GM19397 (cell line): Measurements from ENCODE around the gene PGP.

Experiments
- ATAC-seq: cut with Tn5 transposase; IDR thresholded peaks from one replicate; pipeline ENCODE4 v1.9.1; 2021; ENCODE audit warnings: mild to moderate bottlenecking, moderate library complexity; ENCODE audit not compliant: unreplicated experiment

PGP gene

DNA sequence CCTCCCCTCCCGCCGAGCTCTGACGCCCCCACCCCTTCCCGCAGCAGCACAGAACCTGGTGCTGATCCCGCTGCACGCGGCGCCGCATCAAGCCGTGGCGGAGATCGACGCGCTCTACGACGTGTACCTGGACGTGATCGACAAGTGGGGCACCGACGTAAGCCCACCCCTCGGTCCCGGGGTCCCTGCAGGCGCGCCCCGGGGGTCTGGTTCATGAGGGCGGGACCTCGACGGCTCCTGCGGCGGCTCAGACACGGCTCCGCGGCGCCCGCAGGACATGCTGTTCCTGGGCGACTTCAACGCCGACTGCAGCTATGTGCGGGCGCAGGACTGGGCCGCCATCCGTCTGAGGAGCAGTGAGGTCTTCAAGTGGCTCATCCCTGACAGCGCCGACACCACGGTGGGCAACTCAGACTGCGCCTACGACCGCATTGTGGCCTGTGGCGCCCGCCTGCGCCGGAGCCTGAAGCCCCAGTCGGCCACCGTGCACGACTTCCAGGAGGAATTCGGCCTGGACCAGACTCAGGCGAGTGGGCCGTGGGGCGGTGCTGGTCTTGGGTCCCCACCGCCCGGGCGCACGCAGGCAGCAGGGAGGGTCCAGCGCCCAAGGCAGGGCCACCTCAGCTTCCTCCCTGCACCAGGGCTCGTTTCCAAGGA is 23.0 kb upstream of the PGP start:
- no peak for ATAC-seq

DNA sequence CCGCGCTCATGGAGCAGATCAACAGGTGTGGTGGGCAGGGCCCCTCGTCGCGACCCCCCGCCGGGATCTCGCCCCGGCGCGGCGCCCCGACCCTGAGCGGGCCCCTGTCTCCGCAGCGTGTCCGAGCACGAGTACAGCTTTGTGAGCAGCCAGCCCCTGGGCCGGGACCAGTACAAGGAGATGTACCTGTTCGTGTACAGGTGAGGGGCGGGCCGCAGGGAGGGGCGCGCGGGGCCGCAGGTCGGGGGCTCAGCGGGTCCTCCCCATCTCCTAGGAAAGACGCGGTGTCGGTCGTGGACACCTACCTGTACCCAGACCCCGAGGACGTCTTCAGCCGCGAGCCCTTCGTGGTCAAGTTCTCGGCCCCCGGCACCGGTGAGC is 22.5 kb upstream of the PGP start:
- no peak for ATAC-seq

DNA sequence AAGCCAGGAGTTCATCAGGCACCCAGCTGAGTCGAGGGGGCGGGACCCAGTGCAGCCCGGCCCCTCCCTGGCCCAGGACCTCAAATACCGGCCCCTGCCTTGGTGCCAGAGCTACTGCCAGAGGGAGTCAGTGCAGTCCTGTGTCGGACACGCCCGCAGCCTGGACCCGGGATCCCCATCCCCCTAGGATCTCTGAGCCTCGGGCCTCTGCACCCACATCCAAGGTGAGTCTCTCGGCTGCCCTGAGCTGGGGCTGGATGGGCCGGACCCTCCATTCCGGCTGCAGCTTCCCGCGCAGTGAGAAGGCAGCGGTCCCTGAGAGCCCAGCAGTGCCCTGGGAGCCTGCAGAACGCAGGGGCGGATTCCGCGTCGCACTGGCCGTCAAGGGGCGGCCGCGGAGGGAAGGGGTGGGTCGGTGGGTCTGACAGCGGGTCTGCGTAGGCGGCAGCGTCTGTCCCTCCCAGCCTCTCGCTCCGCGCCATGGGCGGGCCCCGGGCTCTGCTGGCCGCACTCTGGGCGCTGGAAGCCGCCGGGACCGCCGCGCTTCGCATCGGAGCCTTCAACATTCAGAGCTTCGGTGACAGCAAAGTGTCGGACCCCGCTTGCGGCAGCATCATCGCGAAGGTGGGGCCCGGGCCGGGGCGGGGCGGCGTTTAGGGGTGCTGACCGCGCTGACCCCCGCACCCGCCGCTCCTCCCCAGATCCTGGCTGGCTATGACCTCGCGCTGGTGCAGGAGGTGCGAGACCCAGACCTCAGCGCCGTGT is 21.9 kb upstream of the PGP start, which contains the start of gene DNASE1L2:
Gene DNASE1L2, plus strand, starts transcription at position 108 of the 765 bp plus-strand sequence. Its CDS starts 373 bp downstream, at position 481.
- ATAC-seq, result no peak

- no peak for ATAC-seq
These were observed 21.2 kb upstream of the PGP start for GRCh38 chr16:2235695-2236336.

- ATAC-seq, result no peak
These were observed 20.6 kb upstream of the PGP start for GRCh38 chr16:2235234-2235651.

DNA sequence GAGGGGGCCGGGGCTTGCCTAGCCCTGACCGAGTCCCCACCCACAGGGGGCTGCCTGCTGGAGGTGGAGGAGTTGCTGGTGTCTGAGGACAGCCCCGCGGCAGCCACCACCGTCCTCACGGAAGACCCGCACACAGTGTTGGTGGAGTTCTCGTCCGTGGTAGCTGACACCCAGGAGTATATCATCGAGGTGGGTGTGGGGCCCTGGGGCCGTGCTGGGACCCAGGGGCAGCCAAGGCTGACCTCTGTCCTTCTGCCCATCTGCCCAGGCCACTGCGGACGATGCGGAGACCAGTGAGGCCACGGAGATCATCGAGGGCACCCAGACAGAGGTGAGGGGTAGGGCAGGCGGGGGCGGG is 20.2 kb upstream of the PGP start:
- ATAC-seq, result no peak

- ATAC-seq, result no peak
These were observed 19.5 kb upstream of the PGP start for GRCh38 chr16:2233872-2234812.

GRCh38 chr16:2233046-2233775 is 18.6 kb upstream of the PGP start:
- ATAC-seq, result no peak

- ATAC-seq, result no peak
These were observed 17.7 kb upstream of the PGP start for GRCh38 chr16:2232094-2232990.

GRCh38 chr16:2231016-2231931 is 16.6 kb upstream of the PGP start:
- no peak for ATAC-seq

DNA sequence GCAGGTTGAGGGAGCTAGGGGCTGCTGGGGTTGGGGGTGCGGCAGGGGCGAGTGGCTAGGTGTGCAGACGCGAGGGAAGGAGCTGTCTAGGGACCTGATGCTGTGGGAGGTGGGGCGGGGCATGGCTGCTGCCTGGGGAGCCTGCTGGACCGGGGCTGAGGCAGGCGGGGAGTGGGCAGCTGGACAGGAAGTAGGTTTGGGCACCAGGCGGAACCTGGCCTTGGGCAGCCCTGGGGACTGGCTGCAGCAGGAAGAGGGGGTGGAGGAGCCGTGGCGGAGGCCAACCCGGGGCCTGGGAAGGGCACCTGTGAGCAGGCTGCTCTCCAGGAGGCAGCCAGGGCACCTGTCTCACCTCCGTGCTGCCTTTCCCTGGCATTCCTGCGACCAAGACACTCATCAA is 15.7 kb upstream of the PGP start:
- no peak for ATAC-seq

DNA sequence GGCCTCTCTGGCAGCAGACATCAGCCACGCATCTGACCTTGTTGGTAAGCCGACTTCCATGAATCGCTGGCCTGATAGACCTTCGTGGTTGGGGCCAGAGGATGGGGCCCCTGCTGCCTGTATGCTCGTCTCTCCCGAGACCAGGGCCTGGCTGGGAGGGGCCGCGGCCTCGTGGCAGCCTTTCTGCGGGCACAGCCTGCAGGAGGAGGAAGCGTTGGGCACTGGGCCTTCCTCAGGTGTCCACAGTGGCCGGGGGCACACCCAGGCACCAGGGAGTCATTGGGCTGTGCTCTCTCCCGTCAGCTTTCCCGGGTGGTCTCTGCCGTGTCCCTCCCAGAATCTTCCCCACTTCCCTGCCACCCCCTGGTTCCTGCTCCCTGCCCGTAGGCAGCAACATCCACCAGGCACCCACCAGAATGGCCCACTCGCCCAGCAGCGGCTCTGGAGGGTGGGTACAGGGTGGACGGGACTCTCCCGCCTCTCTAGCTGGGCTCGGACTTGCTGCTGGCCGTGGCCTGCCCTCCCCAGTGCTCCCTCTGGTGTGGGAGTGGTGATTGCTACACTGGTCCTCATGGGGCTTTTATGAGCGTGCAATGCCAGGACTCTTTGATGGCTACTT is 15.1 kb upstream of the PGP start:
- no peak for ATAC-seq

GRCh38 chr16:2229091-2229490 is 14.5 kb upstream of the PGP start:
- ATAC-seq, result no peak

DNA sequence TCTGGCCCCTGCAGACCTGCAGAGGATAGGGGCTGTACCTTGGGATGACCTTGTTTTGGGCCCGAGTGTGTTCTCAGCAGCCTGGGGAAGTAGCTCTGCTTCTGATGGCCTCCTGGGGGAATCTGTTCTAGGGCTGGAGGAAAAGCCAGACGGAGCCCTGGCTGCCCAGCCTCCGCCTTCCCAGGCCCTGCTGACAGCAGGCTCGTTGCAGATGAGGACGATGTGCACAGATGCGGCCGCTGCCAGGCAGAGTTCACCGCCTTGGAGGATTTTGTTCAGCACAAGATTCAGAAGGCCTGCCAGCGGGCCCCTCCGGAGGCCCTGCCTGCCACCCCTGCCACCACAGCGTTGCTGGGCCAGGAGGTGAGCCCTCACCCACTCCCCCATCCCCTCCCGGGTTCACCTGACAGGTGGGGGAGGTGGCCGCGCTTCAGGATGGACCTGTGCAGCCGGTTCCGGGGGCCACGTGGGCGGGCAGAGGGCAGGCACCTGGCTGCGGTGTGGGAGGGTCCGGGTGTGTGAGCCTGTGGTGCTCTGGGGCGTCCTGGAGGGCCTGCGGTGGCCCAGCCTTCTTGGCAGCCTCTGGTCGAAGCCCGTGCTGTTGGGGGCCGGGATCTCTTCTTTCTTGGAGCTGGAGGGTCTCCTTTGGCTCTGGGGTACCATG is 13.7 kb upstream of the PGP start:
- ATAC-seq, result no peak

DNA sequence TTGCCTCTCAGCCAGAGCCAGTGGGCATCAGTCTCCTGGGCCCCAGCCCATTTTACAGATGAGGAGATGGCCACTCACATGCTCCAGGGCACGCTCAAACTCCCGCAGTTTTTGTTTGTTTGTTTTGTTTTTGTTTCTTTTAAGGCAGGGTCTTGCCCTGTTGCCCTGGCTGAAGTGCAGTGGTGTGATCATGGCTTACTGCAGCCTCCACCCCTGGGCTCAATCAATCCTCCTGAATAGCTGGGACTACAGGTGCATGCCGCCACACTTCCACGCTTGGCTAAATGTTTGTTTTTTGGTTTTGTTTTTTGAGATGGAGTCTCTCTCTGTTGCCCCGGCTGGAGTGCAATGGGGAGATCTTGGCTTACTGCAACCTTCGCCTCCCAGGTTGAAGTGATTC is 12.3 kb upstream of the PGP start:
- no peak for ATAC-seq

- no peak for ATAC-seq
These were observed 11.7 kb upstream of the PGP start for GRCh38 chr16:2226245-2226793.

DNA sequence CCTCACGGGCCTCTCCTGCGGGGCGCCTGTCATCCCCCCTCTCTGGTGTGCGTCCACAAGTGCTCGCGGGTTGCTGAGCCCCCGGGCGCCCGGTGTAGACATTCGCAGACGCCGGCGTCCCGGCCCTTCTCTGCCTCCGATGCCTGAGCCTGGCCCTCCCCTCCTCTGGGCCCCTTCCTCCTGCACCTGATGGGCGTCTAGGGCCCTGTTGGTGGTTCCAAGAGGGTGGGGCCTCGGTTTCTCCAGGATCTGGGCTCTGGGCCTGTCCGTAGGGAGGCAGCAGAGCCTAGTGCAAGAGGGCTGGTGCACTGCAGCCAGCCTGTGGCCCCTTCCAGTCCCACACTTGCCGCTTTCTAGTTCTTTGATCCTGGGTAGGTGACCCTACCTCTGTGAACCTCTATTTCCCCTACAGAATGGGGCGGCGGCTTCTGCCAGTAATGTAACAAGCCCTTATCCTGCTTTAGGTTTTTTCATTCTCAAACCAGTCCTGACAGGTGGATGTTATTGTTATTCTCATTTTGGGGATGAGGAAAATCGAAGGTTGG is 9.4 kb upstream of the PGP start:
- peak; percentile 7 for ATAC-seq
